Trophoblast cell (in vitro differentiated cells and primary cell): Measurements from ENCODE around the gene CYTH2.

Experiments
- DNase-seq, 2 donors: peaks; one replicate each; pipeline ENCODE4 v3.0.0-alpha.2; 2016
- H2AFZ ChIP-seq: 2 replicates; pipeline ENCODE4 v1.6.1; 2013; ENCODE audit warnings: low read length, moderate library complexity, mild to moderate bottlenecking; ENCODE audit not compliant: insufficient read depth, poor library complexity
- H2AK5ac ChIP-seq: 2 replicates; pipeline ENCODE4 v1.6.1; 2013; ENCODE audit warnings: mild to moderate bottlenecking, low read length
- H2BK120ac ChIP-seq: 2 replicates; pipeline ENCODE4 v1.6.1; 2013; ENCODE audit warnings: low read length, mild to moderate bottlenecking, moderate library complexity; ENCODE audit not compliant: insufficient read depth, poor library complexity
- H2BK12ac ChIP-seq: 2 replicates; pipeline ENCODE4 v1.6.1; 2013; ENCODE audit warnings: mild to moderate bottlenecking, low read length, moderate library complexity
- H2BK5ac ChIP-seq: 2 replicates; pipeline ENCODE4 v1.6.1; 2013; ENCODE audit warnings: low read length, low read depth, moderate library complexity, mild to moderate bottlenecking; ENCODE audit not compliant: poor library complexity
- H3K14ac ChIP-seq: 2 replicates; pipeline ENCODE4 v1.6.1; 2013; ENCODE audit warnings: mild to moderate bottlenecking, low read length
- H3K18ac ChIP-seq: 2 replicates; pipeline ENCODE4 v1.6.1; 2013; ENCODE audit warnings: mild to moderate bottlenecking, low read length
- H3K23ac ChIP-seq: 2 replicates; pipeline ENCODE4 v1.6.1; 2013; ENCODE audit warnings: low read length
- H3K27ac ChIP-seq: 2 replicates; pipeline ENCODE4 v1.5.1; 2013; ENCODE audit warnings: low read depth, mild to moderate bottlenecking, inconsistent platforms, low read length, moderate library complexity
- H3K27me3 ChIP-seq: 2 replicates; pipeline ENCODE4 v1.6.1; 2013; ENCODE audit warnings: inconsistent platforms, mild to moderate bottlenecking, low read length, moderate library complexity; ENCODE audit not compliant: insufficient read depth
- H3K36me3 ChIP-seq, 2 experiments: 1 replicate in 1 of 2; 2 replicates in 1 of 2; pipeline ENCODE4 v1.6.1; 2013; ENCODE audit warnings: low read length in 2 of 2, mild to moderate bottlenecking in 2 of 2, moderate library complexity in 1 of 2; ENCODE audit not compliant: insufficient read depth in 2 of 2, control insufficient read depth in 1 of 2
- H3K4ac ChIP-seq: 2 replicates; pipeline ENCODE4 v1.6.1; 2013; ENCODE audit warnings: low read depth, mild to moderate bottlenecking, low read length, moderate library complexity
- H3K4me1 ChIP-seq, 2 experiments: 1 replicate in 1 of 2; 2 replicates in 1 of 2; pipeline ENCODE4 v1.6.1; 2013; ENCODE audit warnings: low read length in 2 of 2, mild to moderate bottlenecking in 2 of 2, moderate library complexity in 1 of 2; ENCODE audit not compliant: insufficient read depth in 2 of 2, control insufficient read depth in 1 of 2
- H3K4me2 ChIP-seq: 2 replicates; pipeline ENCODE4 v1.6.1; 2013; ENCODE audit warnings: inconsistent platforms, mild to moderate bottlenecking, low read length, moderate library complexity
- H3K4me3 ChIP-seq: 2 replicates; pipeline ENCODE4 v1.5.1; 2013; ENCODE audit warnings: mild to moderate bottlenecking, low read depth, low read length, inconsistent platforms
- H3K79me1 ChIP-seq: one replicate; pipeline ENCODE4 v1.6.1; 2013; ENCODE audit warnings: low read length
- H3K79me2 ChIP-seq: 2 replicates; pipeline ENCODE4 v1.6.1; 2013; ENCODE audit warnings: low read length, mild to moderate bottlenecking; ENCODE audit not compliant: control insufficient read depth, insufficient read depth, poor library complexity
- H3K9ac ChIP-seq: 2 replicates; pipeline ENCODE4 v1.6.1; 2013; ENCODE audit warnings: mild to moderate bottlenecking, low read length
- H3K9me3 ChIP-seq: 2 replicates; pipeline ENCODE4 v1.6.1; 2013; ENCODE audit warnings: low read depth, mild to moderate bottlenecking, control low read depth, inconsistent platforms, low read length; ENCODE audit not compliant: insufficient read depth
- H4K12ac ChIP-seq: 2 replicates; pipeline ENCODE4 v1.6.1; 2013; ENCODE audit warnings: low read depth, mild to moderate bottlenecking, low read length, moderate library complexity
- H4K8ac ChIP-seq: 2 replicates; pipeline ENCODE4 v1.6.1; 2013; ENCODE audit warnings: low read depth, mild to moderate bottlenecking, low read length, moderate library complexity
- H4K91ac ChIP-seq: one replicate; pipeline ENCODE4 v1.6.1; 2013; ENCODE audit warnings: low read depth, mild to moderate bottlenecking, low read length, moderate library complexity
- WGBS: extraction: QIAGEN DNeasy Blood & Tissue Kit; methylation state at CpG from one replicate; pipeline ENCODE4 v1.1.7; 2013; ENCODE audit warnings: missing lambda C conversion rate; ENCODE audit not compliant: insufficient read length, insufficient coverage; ENCODE audit errors: extremely low coverage; 5-methylcytosine and 5-hydroxymethylcytosine counted together

Gene CYTH2

DNA sequence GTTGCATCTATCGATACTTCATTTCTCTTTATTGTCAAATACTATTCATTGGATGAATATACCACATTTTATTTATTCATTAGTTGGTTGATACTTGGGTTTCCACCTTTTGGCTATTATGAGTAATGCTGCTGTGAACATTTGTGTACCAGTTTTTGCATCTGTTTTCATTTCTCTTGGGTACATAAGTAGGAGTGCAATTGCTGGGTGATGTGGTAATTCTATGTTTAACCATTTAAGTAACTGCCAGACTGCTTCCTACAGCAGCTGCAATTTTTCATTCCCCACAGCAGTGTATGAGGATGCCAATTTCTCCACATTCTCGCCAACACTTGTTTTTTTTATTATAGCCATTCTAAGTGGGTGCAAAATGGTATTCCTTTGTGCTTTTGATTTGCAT is 11.2 kb upstream of the CYTH2 start:
- Histone ChIP-seq H3K4ac (no peak overlapping the region), H3K27ac (no peak overlapping the region), H3K23ac (no peak overlapping the region), H3K79me1 (no peaks in the 10 kb centered on the region), H2AFZ (no peak overlapping the region), H3K4me1 (peaks cover 0 to 2% of the 10 kb centered on the region in 2 experiments), H2BK120ac (no peak overlapping the region), H2BK12ac (no peak overlapping the region), H3K27me3 (no peaks in the 10 kb centered on the region), H3K36me3 (peaks cover 40 to 41% of the 10 kb centered on the region in 2 experiments), H3K9me3 (peaks cover 2% of the 10 kb centered on the region), H2AK5ac (no peak overlapping the region), H4K12ac (no peak overlapping the region), H3K18ac (no peak overlapping the region), H3K4me2 (no peak overlapping the region), H4K91ac (no peak overlapping the region), H4K8ac (no peak overlapping the region), H2BK5ac (no peak overlapping the region), H3K4me3 (no peak overlapping the region), H3K79me2 (no peaks in the 10 kb centered on the region), H3K9ac (no peak overlapping the region), H3K14ac (no peak overlapping the region)
- WGBS, result no CpG with 5 or more reads among the region's 2 CpGs
- DNase-seq, result no peak

DNA sequence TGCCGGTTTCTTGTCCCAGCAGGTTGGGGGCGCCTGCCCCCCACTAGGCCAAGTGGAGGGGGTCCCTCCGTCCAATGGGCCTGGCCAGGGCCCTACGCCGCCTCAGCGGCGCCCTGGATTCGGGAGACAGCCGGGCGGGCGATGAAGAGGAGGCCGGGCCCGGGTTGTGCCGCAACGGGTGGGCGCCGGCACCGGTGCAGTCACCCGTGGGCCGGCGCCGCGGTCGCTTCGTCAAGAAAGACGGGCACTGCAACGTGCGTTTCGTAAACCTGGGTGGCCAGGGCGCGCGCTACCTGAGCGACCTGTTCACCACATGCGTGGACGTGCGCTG is 7.6 kb upstream of the CYTH2 start:
- Histone ChIP-seq H3K4me1 (peaks cover 0 to 2% of the 10 kb centered on the region in 2 experiments), H3K36me3 (peaks cover 9 to 17% of the 10 kb centered on the region in 2 experiments), H4K91ac (no peak overlapping the region), H3K9ac (no peak overlapping the region), H3K27me3 (no peaks in the 10 kb centered on the region), H3K23ac (no peak overlapping the region), H3K4me3 (no peak overlapping the region), H2BK120ac (no peak overlapping the region), H2AK5ac (no peak overlapping the region), H3K18ac (no peak overlapping the region), H4K8ac (no peak overlapping the region), H3K4me2 (no peak overlapping the region), H3K9me3 (peaks cover 4% of the 10 kb centered on the region), H2BK12ac (no peak overlapping the region), H3K27ac (no peak overlapping the region), H3K4ac (no peak overlapping the region), H3K14ac (no peak overlapping the region), H2AFZ (no peak overlapping the region), H2BK5ac (no peak overlapping the region), H3K79me1 (no peaks in the 10 kb centered on the region), H3K79me2 (no peaks in the 10 kb centered on the region), H4K12ac (no peak overlapping the region)
- WGBS, result no CpG with 5 or more reads among the region's 36 CpGs
- DNase-seq, result no peak

DNA sequence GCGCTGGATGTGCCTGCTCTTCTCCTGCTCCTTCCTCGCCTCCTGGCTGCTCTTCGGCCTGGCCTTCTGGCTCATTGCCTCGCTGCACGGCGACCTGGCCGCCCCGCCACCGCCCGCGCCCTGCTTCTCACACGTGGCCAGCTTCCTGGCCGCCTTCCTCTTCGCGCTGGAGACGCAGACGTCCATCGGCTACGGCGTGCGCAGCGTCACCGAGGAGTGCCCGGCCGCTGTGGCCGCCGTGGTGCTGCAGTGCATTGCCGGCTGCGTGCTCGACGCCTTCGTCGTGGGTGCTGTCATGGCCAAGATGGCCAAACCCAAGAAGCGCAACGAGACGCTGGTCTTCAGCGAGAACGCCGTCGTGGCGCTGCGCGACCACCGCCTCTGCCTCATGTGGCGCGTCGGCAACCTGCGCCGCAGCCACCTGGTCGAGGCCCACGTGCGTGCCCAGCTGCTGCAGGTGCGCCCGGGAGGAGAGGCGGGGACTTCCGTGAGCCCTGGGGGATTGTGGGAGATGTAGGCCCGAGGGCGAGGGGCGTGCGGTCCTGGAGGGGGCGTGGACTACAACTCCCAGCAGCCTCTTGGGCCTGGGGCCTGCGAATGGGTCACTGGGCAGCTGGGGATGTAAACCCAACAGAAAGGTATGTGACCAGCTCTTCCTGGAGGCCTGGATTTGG is 7.0 kb upstream of the CYTH2 start:
- H3K27ac ChIP-seq, result no peak overlapping the region
- H2AK5ac ChIP-seq, result no peak overlapping the region
- no peak overlapping the region for H3K14ac ChIP-seq
- H3K4me3 ChIP-seq, result no peak overlapping the region
- H3K36me3 ChIP-seq, result peaks cover 9 to 13% of the 10 kb centered on the region in 2 experiments
- DNase-seq, result no peak
- H3K23ac ChIP-seq, result no peak overlapping the region
- no peak overlapping the region for H2BK12ac ChIP-seq
- H3K79me2 ChIP-seq, result no peaks in the 10 kb centered on the region
- no peak overlapping the region for H4K12ac ChIP-seq
- no peak overlapping the region for H3K4ac ChIP-seq
- H4K91ac ChIP-seq, result no peak overlapping the region
- no CpG with 5 or more reads among the region's 62 CpGs for WGBS
- H3K4me2 ChIP-seq, result no peak overlapping the region
- no peaks in the 10 kb centered on the region for H3K79me1 ChIP-seq
- no peak overlapping the region for H2BK120ac ChIP-seq
- peaks cover 0 to 2% of the 10 kb centered on the region in 2 experiments for H3K4me1 ChIP-seq
- no peak overlapping the region for H2BK5ac ChIP-seq
- peaks cover 4% of the 10 kb centered on the region for H3K9me3 ChIP-seq
- H3K27me3 ChIP-seq, result no peaks in the 10 kb centered on the region
- H3K18ac ChIP-seq, result no peak overlapping the region
- no peak overlapping the region for H3K9ac ChIP-seq
- no peak overlapping the region for H4K8ac ChIP-seq
- no peak overlapping the region for H2AFZ ChIP-seq

DNA sequence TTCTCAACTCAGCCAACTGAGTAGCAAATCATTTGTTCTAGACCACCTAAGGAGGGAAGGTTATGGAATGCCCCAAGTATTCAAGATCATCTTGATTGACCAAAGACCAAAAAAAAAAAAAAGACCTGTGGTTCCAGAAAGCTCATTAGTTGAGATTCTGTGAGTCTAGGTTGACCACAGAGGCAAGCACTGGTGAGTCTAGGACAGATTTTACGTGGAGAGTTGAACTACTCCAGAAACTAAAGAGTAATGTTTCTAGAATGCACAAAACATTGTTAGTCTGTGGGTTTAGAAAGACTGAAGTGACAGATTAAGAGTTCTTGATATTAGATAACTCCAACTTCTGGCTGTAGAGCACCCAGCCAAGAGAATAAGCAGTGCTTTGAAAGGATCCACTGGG is 4.0 kb upstream of the CYTH2 start:
- Histone ChIP-seq H2BK5ac (no peak overlapping the region), H3K14ac (no peak overlapping the region), H2AFZ (no peak overlapping the region), H3K4me1 (peaks cover 4 to 5% of the 10 kb centered on the region in 2 experiments), H3K9me3 (peaks cover 4% of the 10 kb centered on the region), H3K36me3 (peaks cover 9 to 13% of the 10 kb centered on the region in 2 experiments), H2AK5ac (no peak overlapping the region), H3K4ac (no peak overlapping the region), H2BK12ac (no peak overlapping the region), H3K27me3 (no peaks in the 10 kb centered on the region), H3K27ac (no peak overlapping the region), H4K12ac (no peak overlapping the region), H3K9ac (no peak overlapping the region), H3K23ac (no peak overlapping the region), H3K79me1 (peaks cover 9% of the 10 kb centered on the region), H3K4me3 (no peak overlapping the region), H4K8ac (no peak overlapping the region), H4K91ac (no peak overlapping the region), H3K18ac (no peak overlapping the region), H2BK120ac (no peak overlapping the region), H3K4me2 (no peak overlapping the region), H3K79me2 (peaks cover 8% of the 10 kb centered on the region)
- no CpG with 5 or more reads among the region's 1 CpG for WGBS
- DNase-seq, result no peak
